IMR-90 (cell line): ENCODE measurements around the gene GRIK3. TPM values are rescaled to one million over a fixed set of nuclear protein-coding genes. Genes with fewer than 3 reads are reported as not detected.

ENCODE experiments used
- ATAC-seq: fragments of 200-7000 bp; cut with Tn5 transposase; 2 replicates; pipeline ENCODE4 v1.9.1; 2020; ENCODE audit warnings: low read depth, mild to moderate bottlenecking, moderate library complexity
- BruUV-seq: library from RNA; stranded (reverse); fragments of 400-500 nt; replicated peaks from 2 replicates; lab custom pipeline; 2021; lab: Mats Ljungman, UMichigan
- CTCF ChIA-PET: fragments of 300-600 bp; formaldehyde crosslinking; extraction: SDS; loops from one replicate; lab custom pipeline; 2021; ENCODE audit warnings: antibody characterized with exemption; lab: Yijun Ruan, JAX
- POLR2A ChIA-PET: fragments of 300-600 bp; sonication (Branson Sonifier 250); formaldehyde crosslinking; loops from one replicate; lab custom pipeline; 2022; ENCODE audit warnings: antibody characterized with exemption; ENCODE audit not compliant: unreplicated experiment; lab: Charles Lee
- DNase-seq: peaks from one replicate; pipeline ENCODE4 v3.0.0; 2013
- H2AFZ ChIP-seq: replicated peaks from 2 replicates; pipeline ENCODE3; 2013; ENCODE audit warnings: low read length, mild to moderate bottlenecking; ENCODE audit not compliant: poor library complexity
- H2AK5ac ChIP-seq: 2 replicates; pipeline ENCODE4 v1.6.1; 2013; ENCODE audit warnings: low read depth, low read length, inconsistent platforms
- H2AK9ac ChIP-seq: replicated peaks from 2 replicates; pipeline ENCODE3; 2013; ENCODE audit warnings: mild to moderate bottlenecking, low read depth, low read length, moderate library complexity; ENCODE audit not compliant: poor library complexity
- H2BK120ac ChIP-seq: 2 replicates; pipeline ENCODE4 v1.6.1; 2013; ENCODE audit warnings: low read depth, low read length, inconsistent platforms
- H2BK15ac ChIP-seq: 3 replicates; pipeline ENCODE4 v1.6.1; 2013; ENCODE audit warnings: low read depth, low read length, inconsistent platforms
- H2BK20ac ChIP-seq: 2 replicates; pipeline ENCODE4 v1.6.1; 2013; ENCODE audit warnings: low read depth, mild to moderate bottlenecking, inconsistent platforms, low read length, moderate library complexity
- H2BK5ac ChIP-seq: 2 replicates; pipeline ENCODE4 v1.6.1; 2013; ENCODE audit warnings: mild to moderate bottlenecking, low read depth, low read length, inconsistent platforms; ENCODE audit not compliant: poor library complexity, severe bottlenecking
- H3K14ac ChIP-seq: replicated peaks from 2 replicates; pipeline ENCODE4 v1.6.1; 2013; ENCODE audit warnings: low read depth, low read length, inconsistent platforms
- H3K18ac ChIP-seq: 2 replicates; pipeline ENCODE4 v1.6.1; 2013; ENCODE audit warnings: low read depth, low read length, control low read depth
- H3K23ac ChIP-seq: 2 replicates; pipeline ENCODE4 v1.6.1; 2013; ENCODE audit warnings: low read depth, low read length, inconsistent platforms
- H3K27ac ChIP-seq: 2 replicates; pipeline ENCODE4 v1.5.1; 2013; ENCODE audit warnings: mild to moderate bottlenecking, control low read depth, low read length; ENCODE audit not compliant: insufficient read depth
- H3K27me3 ChIP-seq: 2 replicates; pipeline ENCODE4 v1.6.1; 2013; ENCODE audit warnings: low read length; ENCODE audit not compliant: control insufficient read depth, insufficient read depth
- H3K36me3 ChIP-seq: 2 replicates; pipeline ENCODE4 v1.6.1; 2013; ENCODE audit warnings: low read length, mixed read lengths; ENCODE audit not compliant: control insufficient read depth, insufficient read depth
- H3K4ac ChIP-seq: 2 replicates; pipeline ENCODE4 v1.6.1; 2013; ENCODE audit warnings: low read depth, low read length, inconsistent platforms
- H3K4me1 ChIP-seq: 2 replicates; pipeline ENCODE4 v1.6.1; 2013; ENCODE audit warnings: low read length, mixed read lengths; ENCODE audit not compliant: control insufficient read depth, insufficient read depth
- H3K4me2 ChIP-seq: 2 replicates; pipeline ENCODE4 v1.6.1; 2013; ENCODE audit warnings: low read depth, mild to moderate bottlenecking, control low read depth, low read length, moderate library complexity
- H3K4me3 ChIP-seq: 2 replicates; pipeline ENCODE4 v1.5.1; 2013; ENCODE audit warnings: low read depth, mild to moderate bottlenecking, control low read depth, low read length, moderate library complexity; ENCODE audit not compliant: insufficient read depth
- H3K56ac ChIP-seq: 2 replicates; pipeline ENCODE4 v1.6.1; 2013; ENCODE audit warnings: low read length, inconsistent platforms; ENCODE audit not compliant: insufficient read depth; ENCODE audit errors: extremely low read depth
- H3K79me1 ChIP-seq, 2 experiments: 2 replicates each; pipeline ENCODE4 v1.6.1; 2013; ENCODE audit warnings: low read length in 2 of 2, inconsistent platforms in 1 of 2, low read depth in 1 of 2
- H3K9ac ChIP-seq: 2 replicates; pipeline ENCODE4 v1.6.1; 2013; ENCODE audit warnings: low read depth, low read length, control low read depth
- H3K9me1 ChIP-seq: 2 replicates; pipeline ENCODE4 v1.6.1; 2013; ENCODE audit warnings: low read length, inconsistent platforms; ENCODE audit not compliant: insufficient read depth
- H3K9me3 ChIP-seq: 2 replicates; pipeline ENCODE4 v1.6.1; 2013; ENCODE audit warnings: low read length; ENCODE audit not compliant: control insufficient read depth, insufficient read depth
- H4K20me1 ChIP-seq: 2 replicates; pipeline ENCODE4 v1.6.1; 2013; ENCODE audit warnings: low read length, inconsistent platforms; ENCODE audit not compliant: insufficient read depth
- H4K5ac ChIP-seq: 2 replicates; pipeline ENCODE4 v1.6.1; 2013; ENCODE audit warnings: mild to moderate bottlenecking, low read depth, low read length, control low read depth
- H4K8ac ChIP-seq, 2 experiments: 2 replicates each; pipeline ENCODE4 v1.6.1; 2013; ENCODE audit warnings: low read depth in 2 of 2, low read length in 2 of 2, control low read depth in 1 of 2, inconsistent platforms in 1 of 2
- H4K91ac ChIP-seq: 2 replicates; pipeline ENCODE4 v1.6.1; 2013; ENCODE audit warnings: low read depth, low read length, inconsistent platforms; ENCODE audit not compliant: insufficient read depth
- SMC3 ChIP-seq: fragments of 150-350 bp; IDR thresholded peaks from 2 replicates; pipeline ENCODE4 v1.6.1; 2016; ENCODE audit warnings: low read depth, mild to moderate bottlenecking, antibody characterized with exemption, low read length, moderate library complexity
- WGBS, 2 experiments: methylation state at CpG; one replicate each; pipeline versions ENCODE4 v1.1.5 to v1.1.7; 2013; ENCODE audit warnings: missing lambda C conversion rate in 2 of 2; ENCODE audit not compliant: insufficient read length in 1 of 2; ENCODE audit errors: extremely low coverage in 2 of 2; 5-methylcytosine and 5-hydroxymethylcytosine counted together
- dilution Hi-C: fragments of 300-500 bp; cut with HindIII; formaldehyde crosslinking; loops from one replicate; pipeline ENCODE4 v1.14.3; 2018; ENCODE audit warnings: low sequenced_read_pairs; ENCODE audit not compliant: unreplicated experiment
- in situ Hi-C: fragments of 300-500 bp; cut with MboI; formaldehyde crosslinking; loops from 3 replicates; pipeline ENCODE4 v1.14.3; 2019; ENCODE audit warnings: low sequenced_read_pairs, inconsistent platforms, mixed read lengths
- intact Hi-C: fragments of 100-400 bp; cut with micrococcal nuclease; formaldehyde crosslinking; loops from 2 replicates; pipeline ENCODE4 v1.10.0; 2022
- polyA plus RNA-seq, 3 experiments: library from polyadenylated mRNA; depleted of rRNA; stranded (reverse); fragments of >200 nt; gene quantifications; 2 replicates each; pipeline ENCODE4 v1.2.3, GENCODE V29; 2012; ENCODE audit warnings: low replicate concordance in 1 of 3
- total RNA-seq: library from RNA; depleted of rRNA; stranded (reverse); fragments of >200 nt; gene quantifications from 2 replicates; pipeline ENCODE4 v1.2.3, GENCODE V29; 2012

GRIK3 gene
- total and polyA plus RNA-seq, 2 of the 4 experiments (the other 2 are of a cell fraction), result not detected

DNA sequence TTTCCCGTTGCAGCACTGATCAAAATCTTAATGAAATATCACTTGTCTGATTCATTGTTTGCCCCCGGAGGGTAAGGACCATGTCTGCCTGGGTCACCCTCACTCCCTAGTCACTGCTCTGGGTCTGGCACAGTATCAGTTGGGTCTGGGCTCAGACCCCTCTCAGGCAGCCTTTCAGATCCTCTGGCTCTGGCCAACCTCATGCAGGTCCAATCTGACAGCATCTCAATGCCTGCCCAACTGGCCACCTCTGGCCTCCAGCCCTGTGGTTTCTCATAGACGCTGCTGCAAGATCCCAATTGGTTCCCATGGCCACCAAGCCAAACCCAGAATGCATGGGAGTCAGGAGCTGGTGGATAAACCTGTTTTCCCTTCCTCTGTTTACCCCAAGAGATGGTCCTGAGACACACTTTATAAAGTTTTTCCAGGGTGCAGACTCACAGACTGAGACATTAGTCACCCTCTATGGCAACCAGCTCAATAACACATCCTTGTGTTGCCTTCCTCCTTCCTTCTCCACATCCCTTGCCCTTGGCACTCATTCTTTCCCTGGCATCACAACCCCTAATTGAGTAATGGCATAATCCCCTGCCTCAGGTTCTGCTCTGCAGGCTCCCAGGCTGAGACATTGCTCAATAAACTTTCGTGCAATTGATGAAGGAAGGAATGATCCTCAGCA, 199.2 kb downstream of the GRIK3 start:
- Histone ChIP-seq H2BK15ac (no peak overlapping the region), H3K36me3 (no peaks in the 10 kb centered on the region), H3K27me3 (no peaks in the 10 kb centered on the region), H3K4me3 (no peak overlapping the region), H3K18ac (no peak overlapping the region), H2BK120ac (no peak overlapping the region), H2AK5ac (no peak overlapping the region), H2AK9ac (no peak overlapping the region), H2AFZ (no peak overlapping the region), H3K4ac (no peak overlapping the region), H4K20me1 (no peaks in the 10 kb centered on the region), H3K23ac (no peak overlapping the region), H3K56ac (no peak overlapping the region), H3K27ac (no peak overlapping the region), H3K79me1 (no peaks in the 10 kb centered on the region), H3K9ac (no peak overlapping the region), H3K9me3 (no peaks in the 10 kb centered on the region), H3K4me1 (no peaks in the 10 kb centered on the region), H3K14ac (no peak overlapping the region), H3K4me2 (no peak overlapping the region), H4K91ac (no peak overlapping the region), H2BK5ac (no peak overlapping the region), H4K8ac (no peak overlapping the region), H2BK20ac (no peak overlapping the region), H4K5ac (no peak overlapping the region), H3K9me1 (no peaks in the 10 kb centered on the region)
- in situ Hi-C loops, result no loop called here
- dilution Hi-C loops, result no loop called here
- WGBS, 2 experiments, result 0% methylated on average over 1 of the region's 4 CpGs; no CpG with 5 or more reads in 1 of the 2 experiments
- no peak for TF ChIP-seq SMC3
- no peak for ATAC-seq
- BruUV-seq, result no TSS peak
- intact Hi-C loops, result no loop called here
- POLR2A ChIA-PET, result no interaction called here
- CTCF ChIA-PET, result no interaction called here
- DNase-seq, result no peak
